H1 (cell line): ENCODE data around the gene OR4E1. TPM values are rescaled to one million over a fixed set of nuclear protein-coding genes. Genes with fewer than 3 reads are reported as not detected.

Experiments
- CTCF ChIA-PET: fragments of 300-600 bp; sonication (Branson Sonifier 250); formaldehyde crosslinking; loops from one replicate; lab custom pipeline; 2021; ENCODE audit not compliant: partially characterized antibody; lab: Charles Lee
- POLR2A ChIA-PET: fragments of 300-600 bp; sonication (Branson Sonifier 250); formaldehyde crosslinking; loops from one replicate; lab custom pipeline; 2021; ENCODE audit warnings: inconsistent platforms; ENCODE audit not compliant: partially characterized antibody; lab: Charles Lee
- DNase-seq, 2 experiments: peaks; one replicate each; pipeline versions ENCODE4 v3.0.0 to v3.0.0-alpha.2; 2010 to 2022; ENCODE audit warnings: low spot score in 2 of 2, low read depth in 1 of 2, mixed read lengths in 1 of 2
- FAIRE-seq: peaks from 2 replicates; lab custom pipeline; 2011; peaks lifted over from hg19 to GRCh38; lab: Jason Lieb, UNC
- H2AFZ ChIP-seq: 2 replicates; pipeline ENCODE4 v1.8.1; 2012; ENCODE audit warnings: low read length, inconsistent platforms
- H2AK5ac ChIP-seq: 2 replicates; pipeline ENCODE4 v1.6.1; 2013; ENCODE audit warnings: low read depth, low read length
- H2BK120ac ChIP-seq: replicated peaks from 2 replicates; pipeline ENCODE3; 2013; ENCODE audit warnings: low read depth, low read length, inconsistent platforms
- H2BK12ac ChIP-seq: 2 replicates; pipeline ENCODE4 v1.6.1; 2013; ENCODE audit warnings: low read depth, low read length
- H2BK15ac ChIP-seq: 2 replicates; pipeline ENCODE4 v1.6.1; 2013; ENCODE audit warnings: low read length
- H2BK20ac ChIP-seq: 2 replicates; pipeline ENCODE4 v1.6.1; 2013; ENCODE audit warnings: low read length
- H2BK5ac ChIP-seq: 2 replicates; pipeline ENCODE4 v1.6.1; 2013; ENCODE audit warnings: low read depth, low read length
- H3K14ac ChIP-seq: 2 replicates; pipeline ENCODE4 v1.6.1; 2013; ENCODE audit warnings: inconsistent platforms; ENCODE audit not compliant: insufficient read length
- H3K18ac ChIP-seq: 2 replicates; pipeline ENCODE4 v1.6.1; 2013; ENCODE audit warnings: low read length; ENCODE audit errors: extremely low read depth
- H3K23ac ChIP-seq: 2 replicates; pipeline ENCODE4 v1.6.1; 2013; ENCODE audit warnings: inconsistent platforms; ENCODE audit not compliant: insufficient read length
- H3K23me2 ChIP-seq: 2 replicates; pipeline ENCODE4 v1.6.1; 2013; ENCODE audit warnings: low read depth, low read length
- H3K27ac ChIP-seq: 2 replicates; pipeline ENCODE4 v1.6.1; 2011; ENCODE audit warnings: low read depth, low read length, inconsistent platforms
- H3K27me3 ChIP-seq, 4 experiments: replicated peaks in 1 of 4; 1 replicate in 1 of 4; 2 replicates in 3 of 4; pipeline versions ENCODE4 v1.6.1 to v1.8.1; 2011 to 2013; ENCODE audit warnings: low read length in 3 of 4, mild to moderate bottlenecking in 3 of 4, inconsistent platforms in 2 of 4, mixed read lengths in 2 of 4, moderate library complexity in 1 of 4; ENCODE audit not compliant: control insufficient read depth in 3 of 4, insufficient read depth in 3 of 4; ENCODE audit errors: extremely low read depth in 1 of 4
- H3K36me3 ChIP-seq, 4 experiments: 2 replicates each; pipeline versions ENCODE4 v1.6.1 to v1.8.1; 2011 to 2013; ENCODE audit warnings: mild to moderate bottlenecking in 4 of 4, low read length in 3 of 4, moderate library complexity in 2 of 4, control low read depth in 1 of 4, inconsistent platforms in 1 of 4; ENCODE audit not compliant: insufficient read depth in 4 of 4, control insufficient read depth in 2 of 4
- H3K4ac ChIP-seq: replicated peaks from 2 replicates; pipeline ENCODE3; 2013; ENCODE audit warnings: low read length, low read depth, mixed read lengths, inconsistent platforms; ENCODE audit not compliant: insufficient read length
- H3K4me1 ChIP-seq, 4 experiments: replicated peaks in 1 of 4; 1 replicate in 1 of 4; 2 replicates in 3 of 4; pipeline versions ENCODE4 v1.6.1 to v1.8.1; 2011 to 2013; ENCODE audit warnings: low read length in 3 of 4, inconsistent platforms in 2 of 4, mixed read lengths in 1 of 4; ENCODE audit not compliant: insufficient read depth in 4 of 4, control insufficient read depth in 3 of 4
- H3K4me2 ChIP-seq, 2 experiments: 2 replicates each; pipeline versions ENCODE4 v1.6.1 to v1.8.1; 2011 to 2013; ENCODE audit warnings: low read depth in 2 of 2, low read length in 2 of 2, control low read depth in 1 of 2, inconsistent platforms in 1 of 2, mild to moderate bottlenecking in 1 of 2; ENCODE audit not compliant: insufficient read depth in 1 of 2
- H3K4me3 ChIP-seq, 4 experiments: fragments of 200-600, 300-600 bp in 1 of 4; sonication (generic), shearing (Covaris generic), sonication (Bioruptor Twin) in 1 of 4; 2 replicates each; pipeline versions ENCODE4 v1.5.1 to v1.8.1; 2011 to 2016; ENCODE audit warnings: low read length in 4 of 4, low read depth in 3 of 4, control low read depth in 2 of 4, inconsistent platforms in 2 of 4, mild to moderate bottlenecking in 2 of 4, mixed read lengths in 1 of 4, moderate library complexity in 1 of 4; ENCODE audit not compliant: insufficient read depth in 2 of 4; ENCODE audit errors: extremely low read depth in 1 of 4
- H3K56ac ChIP-seq: replicated peaks from 2 replicates; pipeline ENCODE3; 2013; ENCODE audit warnings: low read depth, mild to moderate bottlenecking, mixed read lengths, low read length, inconsistent platforms; ENCODE audit not compliant: insufficient read length
- H3K79me1 ChIP-seq: 2 replicates; pipeline ENCODE4 v1.6.1; 2013; ENCODE audit warnings: low read depth, low read length, control low read depth
- H3K79me2 ChIP-seq, 2 experiments: 2 replicates each; pipeline versions ENCODE4 v1.6.1 to v1.8.1; 2012 to 2013; ENCODE audit warnings: low read length in 2 of 2, mild to moderate bottlenecking in 2 of 2, inconsistent platforms in 1 of 2; ENCODE audit not compliant: insufficient read depth in 2 of 2, control insufficient read depth in 1 of 2
- H3K9ac ChIP-seq, 4 experiments: replicated peaks in 1 of 4; 1 replicate in 1 of 4; 2 replicates in 3 of 4; pipeline versions ENCODE4 v1.6.1 to v1.8.1; 2011 to 2013; ENCODE audit warnings: low read depth in 3 of 4, low read length in 3 of 4, control low read depth in 2 of 4, mild to moderate bottlenecking in 2 of 4, moderate library complexity in 2 of 4, inconsistent platforms in 1 of 4; ENCODE audit errors: extremely low read depth in 1 of 4
- H3K9me3 ChIP-seq, 2 experiments: 2 replicates each; pipeline versions ENCODE4 v1.6.1 to v1.8.1; 2012 to 2013; ENCODE audit warnings: mild to moderate bottlenecking in 2 of 2, moderate library complexity in 2 of 2, control low read depth in 1 of 2, inconsistent platforms in 1 of 2, low read depth in 1 of 2, low read length in 1 of 2, mixed read lengths in 1 of 2; ENCODE audit not compliant: insufficient read depth in 2 of 2
- H4K20me1 ChIP-seq, 2 experiments: replicated peaks in 1 of 2; 2 replicates each; pipeline versions ENCODE3 to v1.8.1; 2011 to 2013; ENCODE audit warnings: inconsistent platforms in 2 of 2, low read length in 2 of 2, mild to moderate bottlenecking in 1 of 2; ENCODE audit not compliant: insufficient read depth in 2 of 2, control insufficient read depth in 1 of 2
- H4K5ac ChIP-seq: 2 replicates; pipeline ENCODE4 v1.6.1; 2013; ENCODE audit warnings: low read length, low read depth, mixed read lengths, inconsistent platforms; ENCODE audit not compliant: insufficient read length
- H4K8ac ChIP-seq: 2 replicates; pipeline ENCODE4 v1.8.0; 2013; ENCODE audit warnings: mild to moderate bottlenecking, moderate library complexity, low read length, inconsistent platforms; ENCODE audit not compliant: insufficient read depth; ENCODE audit errors: extremely low read depth
- H4K91ac ChIP-seq: replicated peaks from 2 replicates; pipeline ENCODE3; 2013; ENCODE audit warnings: low read length, mixed read lengths, inconsistent platforms; ENCODE audit not compliant: insufficient read length
- BRCA1 ChIP-seq: IDR thresholded peaks from 2 replicates; pipeline ENCODE4 v1.6.1; 2012; ENCODE audit warnings: low read depth, low read length, improper control_type of control experiment
- CBX5 ChIP-seq: fragments of 300-800, 300-1000 bp; sonication (generic); IDR thresholded peaks from 2 replicates; pipeline ENCODE4 v1.7.1; 2016; ENCODE audit warnings: antibody characterized with exemption, low read length, low read depth
- CTBP2 ChIP-seq: IDR thresholded peaks from 2 replicates; pipeline ENCODE4 v1.7.0; 2011; ENCODE audit warnings: borderline replicate concordance, mild to moderate bottlenecking, moderate library complexity, mixed read lengths, low read length; ENCODE audit not compliant: insufficient read depth, insufficient read length
- KDM1A ChIP-seq: fragments of 200-600, 300-600 bp; sonication (generic); IDR thresholded peaks from 2 replicates; pipeline ENCODE4 v1.7.1; 2016; ENCODE audit warnings: mild to moderate bottlenecking, low read length, borderline replicate concordance
- KDM4A ChIP-seq: IDR thresholded peaks from one replicate; pipeline ENCODE4 v1.7.1; 2012; ENCODE audit warnings: low read depth, mild to moderate bottlenecking, moderate library complexity, low read length, inconsistent platforms; ENCODE audit not compliant: severe bottlenecking
- RAD21 ChIP-seq, 2 experiments: IDR thresholded peaks in 1 of 2; conservative IDR thresholded peaks in 1 of 2; 2 replicates each; pipeline ENCODE4 v1.6.1; 2011; ENCODE audit warnings: low read depth in 2 of 2, low read length in 2 of 2, improper control_type of control experiment in 1 of 2, inconsistent platforms in 1 of 2, mild to moderate bottlenecking in 1 of 2, moderate library complexity in 1 of 2
- SIRT6 ChIP-seq: IDR thresholded peaks from one replicate; pipeline ENCODE4 v1.7.1; 2012; ENCODE audit warnings: low read length, inconsistent platforms
- TAF1 ChIP-seq: IDR thresholded peaks from 2 replicates; pipeline ENCODE4 v1.6.1; 2011; ENCODE audit warnings: mild to moderate bottlenecking, low read depth, low read length
- WGBS, 2 experiments: shearing (Covaris generic) in 1 of 2; methylation state at CpG; one replicate each; pipeline versions ENCODE4 v1.1.6 to v1.1.7; 2013 to 2015; ENCODE audit warnings: low lambda C conversion rate in 2 of 2, mixed read lengths in 2 of 2, inconsistent platforms in 1 of 2, low coverage in 1 of 2, missing lambda C conversion rate in 1 of 2; ENCODE audit not compliant: insufficient replicate concordance in 2 of 2, insufficient coverage in 1 of 2, insufficient read length in 1 of 2; ENCODE audit errors: extremely low coverage in 1 of 2, missing lambda C conversion rate in 1 of 2; 5-methylcytosine and 5-hydroxymethylcytosine counted together
- long read RNA-seq, 2 experiments: library from RNA in 1 of 2; library from capped mRNA in 1 of 2; stranded (forward); transcript quantifications; one replicate each; pipeline ENCODE4 v2.0.0, GENCODE V29; 2021; ENCODE audit warnings: inconsistent platforms in 1 of 2
- polyA minus RNA-seq, 3 experiments: library from RNA; depleted of rRNA, polyadenylated mRNA; stranded (reverse); fragments of >200 nt; gene quantifications; 1 replicate in 2 of 3; 2 replicates in 1 of 3; pipeline ENCODE4 v1.2.3, GENCODE V29; 2011
- polyA plus RNA-seq, 7 experiments: library from polyadenylated mRNA; depleted of rRNA in 3 of 7; stranded (reverse) in 5 of 7; unstranded in 2 of 7; fragments of >200 nt in 5 of 7; fragments of 200-250 nt in 2 of 7; gene quantifications; 1 replicate in 5 of 7; 2 replicates in 1 of 7; 4 replicates in 1 of 7; pipeline versions ENCODE4 v1.2.1 to v1.2.3, GENCODE V29; 2011 to 2013; ENCODE audit warnings: missing spikeins in 2 of 7, mixed read lengths in 2 of 7
- total RNA-seq: library from RNA; stranded (reverse); fragmentation: NEBNext Ultra II Directional; extraction: Animal tissue kit (Norgen Biotek cat#: 25700); gene quantifications from 2 replicates; pipeline ENCODE4 v1.2.1, GENCODE V29; 2021
- TF ChIP-seq, protein P1 (sequence below): IDR thresholded peaks from 2 replicates; pipeline ENCODE4 v1.6.1; 2012; ENCODE audit warnings: low read length, inconsistent platforms

OR4E1 gene, protein sequence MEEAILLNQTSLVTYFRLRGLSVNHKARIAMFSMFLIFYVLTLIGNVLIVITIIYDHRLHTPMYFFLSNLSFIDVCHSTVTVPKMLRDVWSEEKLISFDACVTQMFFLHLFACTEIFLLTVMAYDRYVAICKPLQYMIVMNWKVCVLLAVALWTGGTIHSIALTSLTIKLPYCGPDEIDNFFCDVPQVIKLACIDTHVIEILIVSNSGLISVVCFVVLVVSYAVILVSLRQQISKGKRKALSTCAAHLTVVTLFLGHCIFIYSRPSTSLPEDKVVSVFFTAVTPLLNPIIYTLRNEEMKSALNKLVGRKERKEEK
- not detected in 2 replicates for total RNA-seq
- not detected in 2 replicates for polyA plus RNA-seq (2011; rRNA removed)
- not detected for polyA plus RNA-seq (2011; cell fraction: cytosol; rRNA removed)
- polyA plus RNA-seq (2011; cell fraction: nucleus; rRNA removed): not detected
- polyA plus RNA-seq (2012, experiment 1 of 2): not detected in 4 replicates
- polyA plus RNA-seq (2012, experiment 2 of 2): not detected
- not detected for polyA plus RNA-seq (2013, experiment 1 of 2)
- polyA plus RNA-seq (2013, experiment 2 of 2): not detected
- polyA minus RNA-seq (2011; rRNA and poly(A)+ RNA removed): not detected in 2 replicates
- not detected for polyA minus RNA-seq (2011; cell fraction: cytosol; rRNA and poly(A)+ RNA removed)
- polyA minus RNA-seq (2011; cell fraction: nucleus; rRNA and poly(A)+ RNA removed): not detected
- long read RNA-seq, experiment 1: 0 reads
- long read RNA-seq, experiment 2: 0 reads

DNA sequence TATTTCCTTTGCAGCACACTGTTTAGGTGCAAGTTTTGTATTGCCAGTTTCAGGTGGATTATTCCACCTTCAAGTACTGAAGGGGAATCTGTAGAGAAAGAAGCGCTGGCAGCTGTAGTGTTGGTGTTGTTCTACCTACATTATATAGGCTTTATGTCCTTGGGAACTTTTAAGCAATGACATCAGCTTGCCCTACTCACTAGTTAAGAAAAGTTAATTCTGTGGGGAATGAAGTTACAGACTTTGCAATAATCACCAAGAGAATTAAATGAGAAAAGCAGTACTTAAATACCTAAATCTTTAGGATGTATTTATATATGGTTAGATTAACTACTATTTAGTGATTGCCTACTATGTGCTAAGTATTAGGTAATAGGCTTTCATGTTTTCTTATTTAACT, at the start of gene OR4E1:
Gene OR4E1 (minus strand): TSS at position 101 of the 400 bp plus-strand sequence. CDS start 2,883 bp downstream, outside the sequence.
- H3K27me3 ChIP-seq: no peaks in the 10 kb centered on the region
- no peak within 1 kb of the TSS for H3K23ac ChIP-seq
- no peak within 1 kb of the TSS for H2BK15ac ChIP-seq
- H2BK120ac ChIP-seq: no peak within 1 kb of the TSS
- H2AK5ac ChIP-seq: no peak within 1 kb of the TSS
- no peaks in the 10 kb centered on the region for H3K4me1 ChIP-seq
- H4K8ac ChIP-seq: no peak within 1 kb of the TSS
- H2BK20ac ChIP-seq: no peak within 1 kb of the TSS
- no peak within 1 kb of the TSS for H3K18ac ChIP-seq
- no peak within 1 kb of the TSS for H3K14ac ChIP-seq
- no peaks in the 10 kb centered on the region for H3K9me3 ChIP-seq
- no peak within 1 kb of the TSS for H3K4me3 ChIP-seq
- no peaks in the 10 kb centered on the region for H3K79me2 ChIP-seq
- DNase-seq (no peak), FAIRE-seq (no peak)
- H3K4ac ChIP-seq: no peak within 1 kb of the TSS
- no peaks in the 10 kb centered on the region for H3K79me1 ChIP-seq
- H2BK5ac ChIP-seq: no peak within 1 kb of the TSS
- H4K91ac ChIP-seq: no peak within 1 kb of the TSS
- no peak within 1 kb of the TSS for H2BK12ac ChIP-seq
- H4K20me1 ChIP-seq: no peaks in the 10 kb centered on the region
- no peak within 1 kb of the TSS for H3K56ac ChIP-seq
- H3K27ac ChIP-seq: no peak within 1 kb of the TSS
- ChIA-PET CTCF (interaction anchor here (0.6 to 2.9 kb wide), 2 partner anchors 37 to 1435 kb away, joined by 3 to 11 read pairs; no protein-coding TSS in a partner anchor), POLR2A (no interaction called here)
- no peak within 1 kb of the TSS for H2AFZ ChIP-seq
- H3K23me2 ChIP-seq: no peaks in the 10 kb centered on the region
- H3K36me3 ChIP-seq: no peaks in the 10 kb centered on the region
- no peak within 1 kb of the TSS for H3K4me2 ChIP-seq
- H3K9ac ChIP-seq: no peak within 1 kb of the TSS
- H4K5ac ChIP-seq: no peak within 1 kb of the TSS
- WGBS, 2 experiments: 95% methylated on average over 1 of the region's 1 CpG; no CpG with 5 or more reads in 1 of the 2 experiments
- no peak for TF ChIP-seq BRCA1
- TF ChIP-seq, protein P1, sequence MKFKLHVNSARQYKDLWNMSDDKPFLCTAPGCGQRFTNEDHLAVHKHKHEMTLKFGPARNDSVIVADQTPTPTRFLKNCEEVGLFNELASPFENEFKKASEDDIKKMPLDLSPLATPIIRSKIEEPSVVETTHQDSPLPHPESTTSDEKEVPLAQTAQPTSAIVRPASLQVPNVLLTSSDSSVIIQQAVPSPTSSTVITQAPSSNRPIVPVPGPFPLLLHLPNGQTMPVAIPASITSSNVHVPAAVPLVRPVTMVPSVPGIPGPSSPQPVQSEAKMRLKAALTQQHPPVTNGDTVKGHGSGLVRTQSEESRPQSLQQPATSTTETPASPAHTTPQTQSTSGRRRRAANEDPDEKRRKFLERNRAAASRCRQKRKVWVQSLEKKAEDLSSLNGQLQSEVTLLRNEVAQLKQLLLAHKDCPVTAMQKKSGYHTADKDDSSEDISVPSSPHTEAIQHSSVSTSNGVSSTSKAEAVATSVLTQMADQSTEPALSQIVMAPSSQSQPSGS: no peak
- TF ChIP-seq KDM4A: no peak
- no peak for TF ChIP-seq RAD21 (IDR thresholded peaks at IDR 0.05 in 1 of 2, conservative IDR thresholded peaks at IDR 0.05 in 1 of 2; ENCODE audit: low read depth in 2 of 2, low read length in 2 of 2)
- TF ChIP-seq CTBP2: no peak
- no peak for TF ChIP-seq SIRT6
- no peak for TF ChIP-seq CBX5
- no peak for TF ChIP-seq KDM1A
- no peak for TF ChIP-seq TAF1
